Endothelial cell of umbilical vein (primary cell): ENCODE measurements around the gene LARGE1. TPM values are rescaled to one million over a fixed set of nuclear protein-coding genes. Genes with fewer than 3 reads are reported as not detected.

ENCODE experiments used
- BruUV-seq: library from RNA; stranded (reverse); fragments of 400-500 nt; replicated peaks from 2 replicates; lab custom pipeline; 2021; lab: Mats Ljungman, UMichigan
- CTCF ChIA-PET: fragments of 300-600, 350-600 bp; sonication (Branson Sonifier 250); formaldehyde crosslinking; loops from one replicate; lab custom pipeline; 2021; ENCODE audit warnings: antibody characterized with exemption, inconsistent platforms; lab: Charles Lee
- POLR2A ChIA-PET: fragments of 300-600, 350-600 bp; sonication (Branson Sonifier 250); formaldehyde crosslinking; loops from one replicate; lab custom pipeline; 2021; ENCODE audit warnings: antibody characterized with exemption, inconsistent platforms; lab: Charles Lee
- DNase-seq: peaks from one replicate; pipeline ENCODE4 v3.0.0-alpha.2; 2011; ENCODE audit warnings: low read depth, low spot score
- FAIRE-seq: peaks from 2 replicates; lab custom pipeline; 2011; peaks lifted over from hg19 to GRCh38; lab: Jason Lieb, UNC
- H2AFZ ChIP-seq: 2 replicates; pipeline ENCODE4 v1.6.0; 2012; ENCODE audit warnings: low read depth, low read length, control low read depth, inconsistent platforms
- H3K27ac ChIP-seq: 2 replicates; pipeline ENCODE4 v1.5.1; 2011; ENCODE audit warnings: low read depth, mild to moderate bottlenecking, control low read depth, low read length, moderate library complexity; ENCODE audit not compliant: insufficient read depth
- H3K27me3 ChIP-seq, 2 experiments: 2 replicates each; pipeline versions ENCODE4 v1.6.0 to v1.6.1; 2011; ENCODE audit warnings: low read length in 2 of 2, mixed read lengths in 1 of 2; ENCODE audit not compliant: control insufficient read depth in 2 of 2, insufficient read depth in 2 of 2
- H3K36me3 ChIP-seq, 2 experiments: 2 replicates in 1 of 2; 3 replicates in 1 of 2; pipeline ENCODE4 v1.5.1; 2011; ENCODE audit warnings: low read length in 2 of 2, mild to moderate bottlenecking in 1 of 2, moderate library complexity in 1 of 2; ENCODE audit not compliant: control insufficient read depth in 2 of 2, insufficient read depth in 2 of 2; ENCODE audit errors: extremely low read depth in 1 of 2
- H3K4me1 ChIP-seq: 3 replicates; pipeline ENCODE4 v1.5.1; 2011; ENCODE audit warnings: mild to moderate bottlenecking, low read length; ENCODE audit not compliant: control insufficient read depth, insufficient read depth; ENCODE audit errors: extremely low read depth
- H3K4me2 ChIP-seq: 2 replicates; pipeline ENCODE4 v1.6.1; 2011; ENCODE audit warnings: low read length, control low read depth, mixed read lengths; ENCODE audit not compliant: insufficient read depth
- H3K4me3 ChIP-seq, 3 experiments: fragments of 200-600 bp in 1 of 3; sonication (generic), shearing (Covaris generic) in 1 of 3; replicated peaks in 1 of 3; 2 replicates each; pipeline ENCODE4 v1.5.1; 2011 to 2016; ENCODE audit warnings: control low read depth in 3 of 3, low read length in 3 of 3, mild to moderate bottlenecking in 2 of 3, inconsistent platforms in 1 of 3, low read depth in 1 of 3, moderate library complexity in 1 of 3; ENCODE audit not compliant: insufficient read depth in 1 of 3
- H3K79me2 ChIP-seq: 2 replicates; pipeline ENCODE4 v1.6.0; 2012; ENCODE audit warnings: low read length, inconsistent platforms; ENCODE audit not compliant: control insufficient read depth, insufficient read depth
- H3K9ac ChIP-seq: replicated peaks from 2 replicates; pipeline ENCODE3; 2011; ENCODE audit warnings: low read length, control low read depth; ENCODE audit not compliant: insufficient read depth; ENCODE audit errors: extremely low read depth
- H3K9me1 ChIP-seq: replicated peaks from 3 replicates; pipeline ENCODE4 v1.6.0; 2011; ENCODE audit warnings: mild to moderate bottlenecking, low read length; ENCODE audit not compliant: control insufficient read depth, insufficient read depth; ENCODE audit errors: extremely low read depth
- H3K9me3 ChIP-seq: replicated peaks from 2 replicates; pipeline ENCODE4 v1.5.1; 2012; ENCODE audit warnings: low read length, inconsistent platforms; ENCODE audit not compliant: control insufficient read depth, insufficient read depth
- H4K20me1 ChIP-seq: replicated peaks from 2 replicates; pipeline ENCODE3; 2011; ENCODE audit warnings: mild to moderate bottlenecking, low read length; ENCODE audit not compliant: control insufficient read depth, insufficient read depth; ENCODE audit errors: extremely low read depth
- CTCF ChIP-seq, 2 donors: IDR thresholded peaks; 1 replicate in 1 of 2; 2 replicates in 1 of 2; pipeline ENCODE4 v1.5.1; 2011; ENCODE audit warnings: low read length in 2 of 2, mild to moderate bottlenecking in 2 of 2, moderate library complexity in 2 of 2, control low read depth in 1 of 2, inconsistent platforms in 1 of 2, low read depth in 1 of 2; ENCODE audit not compliant: insufficient read depth in 1 of 2; ENCODE audit errors: extremely low read depth in 1 of 2
- EZH2 ChIP-seq: IDR thresholded peaks from 2 replicates; pipeline ENCODE4 v1.6.1; 2012; ENCODE audit warnings: borderline replicate concordance, low read depth, mild to moderate bottlenecking, moderate library complexity, low read length, inconsistent platforms; ENCODE audit not compliant: severe bottlenecking
- FOS ChIP-seq: IDR thresholded peaks from 2 replicates; pipeline ENCODE4 v1.6.1; 2011; ENCODE audit warnings: mild to moderate bottlenecking, low read length, moderate library complexity, borderline replicate concordance; ENCODE audit not compliant: insufficient read depth
- JUN ChIP-seq: IDR thresholded peaks from 2 replicates; pipeline ENCODE4 v1.6.1; 2011; ENCODE audit warnings: borderline replicate concordance, low read depth; ENCODE audit not compliant: insufficient read length, insufficient read depth
- POLR2A ChIP-seq: IDR thresholded peaks from 2 replicates; pipeline ENCODE4 v1.6.1; 2012; ENCODE audit warnings: low read depth, mild to moderate bottlenecking, control low read depth, low read length
- dilution Hi-C: fragments of 300-500 bp; cut with MboI; formaldehyde crosslinking; loops from one replicate; pipeline ENCODE4 v1.15.0; 2019; ENCODE audit warnings: low sequenced_read_pairs; ENCODE audit not compliant: extremely low pct_ligation_motif_present
- intact Hi-C: fragments of 100-400 bp; cut with micrococcal nuclease; formaldehyde crosslinking; loops from one replicate; pipeline ENCODE4 v1.10.0; 2022
- polyA plus RNA-seq, 4 experiments: library from polyadenylated mRNA; depleted of rRNA in 3 of 4; stranded (reverse) in 3 of 4; unstranded in 1 of 4; fragments of >200 nt; gene quantifications; 2 replicates each; pipeline versions ENCODE4 v1.2.1 to v1.2.3, GENCODE V29; 2011 to 2012; ENCODE audit warnings: missing spikeins in 1 of 4
- total RNA-seq: library from RNA; stranded (reverse); gene quantifications from 2 replicates; pipeline ENCODE4 v1.2.3, GENCODE V29; 2021
- TF ChIP-seq, protein P1 (sequence below): IDR thresholded peaks from 2 replicates; pipeline ENCODE4 v1.6.1; 2011; ENCODE audit not compliant: insufficient read depth, insufficient read length

Gene LARGE1
- total and polyA plus RNA-seq, 2 donors (not counting 3 experiments of a cell fraction or from before 2014, with no cell fraction given) = 0.95 to 4.4 TPM

GRCh38 chr22:33659448-33659847, 260.8 kb downstream of the LARGE1 start:
- Histone ChIP-seq H3K9me3 (peaks cover 4% of the 10 kb centered on the region), H4K20me1 (no peaks in the 10 kb centered on the region), H3K9ac (no peak overlapping the region), H3K79me2 (no peaks in the 10 kb centered on the region), H2AFZ (no peak overlapping the region), H3K27ac (no peak overlapping the region), H3K27me3 (no peaks in the 10 kb centered on the region), H3K36me3 (no peaks in the 10 kb centered on the region), H3K4me3 (no peak overlapping the region), H3K4me2 (no peak overlapping the region), H3K9me1 (no peaks in the 10 kb centered on the region), H3K4me1 (no peaks in the 10 kb centered on the region)
- BruUV-seq = no TSS peak
- dilution Hi-C loops (no loop called here), intact Hi-C loops (no loop called here)
- ChIA-PET CTCF (no interaction called here), POLR2A (no interaction called here)
- TF ChIP-seq, protein P1, sequence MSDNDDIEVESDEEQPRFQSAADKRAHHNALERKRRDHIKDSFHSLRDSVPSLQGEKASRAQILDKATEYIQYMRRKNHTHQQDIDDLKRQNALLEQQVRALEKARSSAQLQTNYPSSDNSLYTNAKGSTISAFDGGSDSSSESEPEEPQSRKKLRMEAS = no peak
- TF ChIP-seq JUN (no peak), EZH2 (no peak), CTCF (IDR thresholded peaks at IDR 0.05; ENCODE audit: extremely low read depth in 1 of 2, insufficient read depth in 1 of 2, low read depth in 1 of 2, low read length in 2 of 2) (no peak), FOS (no peak), POLR2A (no peak)
- FAIRE-seq (no peak), DNase-seq (no peak)

DNA sequence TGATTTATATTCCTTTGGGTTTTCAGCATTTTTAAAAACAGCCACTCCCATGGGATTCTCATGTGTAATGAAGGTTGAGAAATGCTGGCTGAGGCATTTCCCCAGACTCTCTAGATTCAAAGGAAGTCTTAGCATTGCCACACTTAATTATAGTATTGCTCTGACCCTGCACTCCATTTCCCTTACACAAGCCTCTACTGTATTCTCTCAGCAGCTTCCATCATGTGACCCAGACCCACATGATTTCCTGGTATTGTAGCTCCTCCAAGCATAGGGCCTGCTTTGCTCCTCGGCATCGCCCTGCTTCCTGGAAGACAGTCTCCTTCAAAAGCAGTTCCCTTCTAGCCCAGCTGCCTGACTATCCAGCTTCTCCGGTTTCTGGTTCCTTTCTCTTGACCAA, 261.5 kb downstream of the LARGE1 start:
- CTCF ChIA-PET = no interaction called here
- Histone ChIP-seq H3K9me3 (peaks cover 4% of the 10 kb centered on the region), H3K4me3 (no peak overlapping the region), H4K20me1 (no peaks in the 10 kb centered on the region), H3K27me3 (no peaks in the 10 kb centered on the region), H3K9me1 (no peaks in the 10 kb centered on the region), H2AFZ (no peak overlapping the region), H3K9ac (no peak overlapping the region), H3K36me3 (no peaks in the 10 kb centered on the region), H3K4me1 (no peaks in the 10 kb centered on the region), H3K79me2 (no peaks in the 10 kb centered on the region), H3K27ac (no peak overlapping the region), H3K4me2 (no peak overlapping the region)
- DNase-seq = no peak
- no peak for TF ChIP-seq POLR2A
- no peak for TF ChIP-seq FOS
- dilution Hi-C loops (no loop called here), intact Hi-C loops (no loop called here)
- POLR2A ChIA-PET = no interaction called here
- no peak for FAIRE-seq
- no TSS peak for BruUV-seq
